ENCODE measurements around the gene UBXN1. TPM values are rescaled to one million over a fixed set of nuclear protein-coding genes. Genes with fewer than 3 reads are reported as not detected.

Gene UBXN1
- total and polyA plus RNA-seq, 2 experiments from 2014 or later, result 73.0 to 73.2 TPM

DNA sequence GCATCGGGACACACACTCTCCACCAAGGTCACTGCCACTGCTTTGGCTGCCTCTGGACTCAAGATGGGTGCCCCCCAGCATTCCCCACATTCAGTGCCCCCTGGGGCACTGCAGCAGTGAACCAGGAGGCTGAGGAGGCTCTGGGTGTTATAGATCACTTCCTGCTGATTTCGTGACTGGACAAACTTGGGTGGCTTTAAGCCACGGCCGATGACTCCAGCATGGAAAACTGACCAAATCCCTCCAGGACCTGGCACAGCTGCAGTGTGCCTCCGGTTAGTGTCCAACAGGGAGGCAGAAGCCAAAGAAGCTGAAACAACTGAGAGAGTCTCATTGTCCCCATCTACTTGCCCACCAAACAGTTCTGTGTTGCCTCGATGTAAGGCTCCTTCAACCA, 31.3 kb downstream of the UBXN1 start:
- Histone ChIP-seq H3K79me2 (peaks cover 59% of the 10 kb centered on the region), H2AFZ (no peak overlapping the region), H4K20me1 (ENCODE audit: insufficient read depth, poor library complexity, severe bottlenecking) (no peaks in the 10 kb centered on the region), H3K27me3 (no peaks in the 10 kb centered on the region), H3K9me2 (replicated peaks; ENCODE audit: insufficient read depth) (no peaks in the 10 kb centered on the region), H3K4me1 (ENCODE audit: insufficient read depth) (peaks cover 4% of the 10 kb centered on the region), H3K9me3 (ENCODE audit: low read depth) (no peaks in the 10 kb centered on the region), H3K27ac (no peak overlapping the region), H3K4me2 (no peak overlapping the region), H3K36me3 (replicated peaks; ENCODE audit: insufficient read depth, low read depth) (no peaks in the 10 kb centered on the region), H3K4me3 (no peak overlapping the region)
- no peak for DNase-seq (ENCODE audit: low spot score)
- TF ChIP-seq CTCF (IDR thresholded peaks at IDR 0.05; ENCODE audit: poor library complexity) (no peak), EZH2phosphoT487 (IDR thresholded peaks at IDR 0.05; ENCODE audit: low read depth, severe bottlenecking, unreplicated experiment) (no peak), EZH2 (IDR thresholded peaks at IDR 0.05; ENCODE audit: borderline replicate concordance) (no peak)
- 95% methylated on average over 6 of the region's 6 CpGs for WGBS (ENCODE audit: low lambda C conversion rate, missing lambda C conversion rate)

GRCh38 chr11:62646825-62647608, 31.9 kb downstream of the UBXN1 start:
- no peaks in the 10 kb centered on the region for H3K9me3 ChIP-seq (ENCODE audit: low read depth)
- no peak overlapping the region for H2AFZ ChIP-seq
- H3K79me2 ChIP-seq, result peaks cover 59% of the 10 kb centered on the region
- no peaks in the 10 kb centered on the region for H3K36me3 ChIP-seq (replicated peaks; ENCODE audit: insufficient read depth, low read depth)
- no peak for TF ChIP-seq EZH2 (IDR thresholded peaks at IDR 0.05; ENCODE audit: borderline replicate concordance)
- TF ChIP-seq EZH2phosphoT487 (IDR thresholded peaks at IDR 0.05; ENCODE audit: low read depth, severe bottlenecking, unreplicated experiment), result no peak
- TF ChIP-seq CTCF (IDR thresholded peaks at IDR 0.05; ENCODE audit: poor library complexity), result no peak
- H4K20me1 ChIP-seq (ENCODE audit: insufficient read depth, poor library complexity, severe bottlenecking), result no peaks in the 10 kb centered on the region
- H3K4me1 ChIP-seq (ENCODE audit: insufficient read depth), result peaks cover 4% of the 10 kb centered on the region
- no peak for DNase-seq (ENCODE audit: low spot score)
- H3K27me3 ChIP-seq, result no peaks in the 10 kb centered on the region
- WGBS (ENCODE audit: low lambda C conversion rate, missing lambda C conversion rate), result 76% methylated on average over 32 of the region's 32 CpGs
- H3K4me3 ChIP-seq, result no peak overlapping the region
- H3K9me2 ChIP-seq (replicated peaks; ENCODE audit: insufficient read depth), result no peaks in the 10 kb centered on the region
- peak overlapping the region; percentile 39 for H3K27ac ChIP-seq
- H3K4me2 ChIP-seq, result peak overlapping the region; percentile 52

DNA sequence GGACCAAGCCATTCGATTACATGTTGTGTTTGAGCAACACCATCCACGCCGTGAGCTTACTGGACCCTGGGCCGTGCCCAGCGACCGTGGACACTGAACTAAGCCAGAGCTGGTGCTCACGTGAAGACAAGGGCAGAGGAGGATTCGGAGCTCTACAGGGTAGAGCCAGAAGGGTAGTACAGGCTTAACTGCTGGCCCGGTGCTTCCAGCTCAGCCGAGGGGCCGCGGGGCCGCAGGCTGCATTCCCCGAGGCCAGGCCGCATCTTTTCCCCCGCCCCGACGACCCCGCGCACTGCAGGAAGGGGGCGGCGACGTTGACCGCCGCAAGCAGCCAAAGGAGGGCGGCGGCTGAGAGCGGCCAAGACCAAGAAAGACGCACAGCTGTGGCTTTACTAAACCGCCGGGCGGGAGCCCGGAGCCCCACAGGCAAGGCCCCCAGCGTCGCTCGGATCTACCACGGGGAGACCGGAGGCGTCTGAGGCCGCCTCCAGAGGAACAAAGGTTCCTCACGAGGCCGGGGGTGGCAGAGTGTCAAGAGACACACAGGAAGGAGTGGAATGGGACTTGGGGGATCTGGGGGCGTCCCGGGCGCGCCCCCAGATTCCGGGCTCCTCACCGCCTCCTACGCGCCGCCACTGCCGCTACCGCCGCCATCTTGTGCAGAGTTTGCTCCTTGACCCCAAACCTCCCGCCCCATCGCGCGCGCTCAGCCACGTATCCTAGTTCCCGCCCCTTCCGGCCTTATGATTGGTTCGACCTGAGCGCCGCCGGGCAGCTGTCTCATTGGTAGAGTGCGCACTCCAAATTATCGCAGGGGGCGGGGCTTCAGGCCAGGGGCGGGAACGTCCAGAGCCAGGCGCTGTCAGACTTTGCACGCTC, 32.7 kb downstream of the UBXN1 start, which contains the start of gene GANAB:
Gene GANAB, minus strand, starts transcription at position 668 of the 879 bp plus-strand sequence. Its CDS starts 14 bp downstream, at position 654.
- no peaks in the 10 kb centered on the region for H3K9me2 ChIP-seq (replicated peaks; ENCODE audit: insufficient read depth)
- H4K20me1 ChIP-seq (ENCODE audit: insufficient read depth, poor library complexity, severe bottlenecking), result no peaks in the 10 kb centered on the region
- peaks cover 6% of the 10 kb centered on the region for H3K4me1 ChIP-seq (ENCODE audit: insufficient read depth)
- H3K27ac ChIP-seq, result peak within 1 kb of the TSS; percentile 97
- TF ChIP-seq CTCF (IDR thresholded peaks at IDR 0.05; ENCODE audit: poor library complexity) (no peak), EZH2phosphoT487 (IDR thresholded peaks at IDR 0.05; ENCODE audit: low read depth, severe bottlenecking, unreplicated experiment) (no peak), EZH2 (IDR thresholded peaks at IDR 0.05; ENCODE audit: borderline replicate concordance) (no peak)
- peak within 1 kb of the TSS; percentile 97 for H3K4me2 ChIP-seq
- peaks cover 59% of the 10 kb centered on the region for H3K79me2 ChIP-seq
- no peaks in the 10 kb centered on the region for H3K9me3 ChIP-seq (ENCODE audit: low read depth)
- H3K27me3 ChIP-seq, result no peaks in the 10 kb centered on the region
- under 1% methylated on average over 72 of the region's 73 CpGs for WGBS (ENCODE audit: low lambda C conversion rate, missing lambda C conversion rate)
- H2AFZ ChIP-seq, result peak within 1 kb of the TSS; percentile 20
- peak; percentile 100 for DNase-seq (ENCODE audit: low spot score)
- no peaks in the 10 kb centered on the region for H3K36me3 ChIP-seq (replicated peaks; ENCODE audit: insufficient read depth, low read depth)
- H3K4me3 ChIP-seq, result peak within 1 kb of the TSS; percentile 72
